ENCODE measurements around the gene CST9.
"Not testable (repeated sequence)": the region's sequence is repeated elsewhere in the genome, so short reads cannot be mapped to it uniquely, and the experiment has no call there.

The CST9 gene

GRCh38 chr20:23636908-23637281 lies 31.2 kb upstream of the CST9 start:
- DNase-seq, result no peak

DNA sequence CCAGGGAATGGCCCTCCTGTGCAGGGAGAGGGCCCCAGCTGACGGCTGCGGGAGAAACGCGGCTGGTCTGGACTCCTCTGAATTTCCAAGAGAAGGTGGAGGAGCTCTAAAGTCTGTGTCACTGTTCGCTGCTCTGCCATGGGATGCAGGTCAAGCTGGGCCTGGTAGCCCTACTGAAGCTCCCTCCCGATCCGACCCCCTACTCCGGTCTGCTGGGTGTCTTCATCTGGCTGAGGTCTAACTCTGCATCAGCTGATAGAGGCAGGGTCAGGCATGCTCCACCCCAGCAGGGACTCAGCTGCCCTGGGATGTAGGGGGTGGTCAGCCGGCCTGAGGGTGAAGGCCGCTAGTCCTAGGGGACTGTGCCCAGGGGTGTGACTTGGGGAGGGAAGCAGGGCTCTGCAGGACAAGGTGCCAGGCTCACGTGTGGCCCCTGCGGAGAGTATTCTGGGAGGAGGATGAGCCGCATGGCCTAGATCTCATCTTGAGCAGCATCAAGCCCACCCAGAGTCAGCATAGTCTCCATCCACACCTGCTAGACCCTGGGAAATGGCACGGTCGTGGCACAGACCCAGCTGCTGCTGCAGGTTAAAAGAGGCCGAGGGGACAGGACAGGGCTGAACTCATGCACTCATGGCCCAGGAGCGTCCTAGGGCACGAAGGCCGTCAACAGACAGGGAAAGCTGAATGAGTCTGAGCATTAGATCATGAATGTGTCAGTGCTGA lies 30.6 kb upstream of the CST9 start:
- DNase-seq, result no peak

DNA sequence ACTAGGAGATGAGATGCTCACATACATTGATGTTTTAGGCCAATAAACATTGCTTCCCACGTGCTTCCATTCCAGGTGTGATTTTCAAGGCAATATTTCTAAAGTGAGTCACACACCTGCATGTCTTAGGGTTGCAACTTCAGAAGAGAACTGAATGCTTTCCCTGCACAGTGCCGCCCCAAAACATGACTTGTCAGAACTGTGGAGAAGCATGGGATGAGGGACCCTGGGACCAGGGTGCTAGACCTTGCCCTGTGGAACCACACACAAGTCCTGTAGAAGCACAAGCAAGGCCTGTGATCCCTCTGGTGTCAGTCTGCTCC lies 30.0 kb upstream of the CST9 start:
- DNase-seq, result not testable (repeated sequence)

DNA sequence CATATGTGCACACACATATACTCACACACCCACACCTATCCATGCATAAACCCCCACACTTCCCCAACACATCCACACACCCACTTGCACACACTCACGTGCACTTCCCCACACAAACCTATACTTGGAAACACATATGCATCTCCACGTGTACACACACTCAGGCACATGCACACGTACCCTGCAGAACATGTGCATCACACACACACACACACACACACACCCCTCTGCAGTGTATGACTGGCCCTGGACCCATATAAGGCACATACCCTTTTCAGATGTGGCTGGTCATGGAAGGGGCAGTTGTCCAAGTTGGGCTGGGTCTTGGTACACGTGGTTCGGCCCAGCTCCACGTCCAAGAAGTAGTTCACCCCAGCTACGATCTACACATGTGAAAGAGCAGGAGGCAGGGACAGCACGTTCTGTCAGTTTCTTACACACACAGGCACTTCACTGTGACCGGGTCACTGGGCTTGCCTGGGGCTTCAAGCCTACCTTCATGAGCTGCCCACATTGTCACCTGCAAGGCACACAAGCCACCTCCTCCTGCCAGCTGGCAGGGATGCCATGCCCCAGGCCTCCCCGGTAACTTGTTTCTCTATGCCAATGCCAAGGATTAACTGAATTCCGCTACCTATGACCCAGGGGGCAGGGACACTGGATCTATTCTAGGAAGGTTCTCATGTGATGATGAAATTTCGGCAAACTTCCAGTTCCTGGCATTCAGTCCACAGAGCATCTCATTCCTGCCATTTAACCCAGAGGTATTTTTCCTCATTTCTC lies 29.5 kb upstream of the CST9 start:
- DNase-seq, result no peak

DNA sequence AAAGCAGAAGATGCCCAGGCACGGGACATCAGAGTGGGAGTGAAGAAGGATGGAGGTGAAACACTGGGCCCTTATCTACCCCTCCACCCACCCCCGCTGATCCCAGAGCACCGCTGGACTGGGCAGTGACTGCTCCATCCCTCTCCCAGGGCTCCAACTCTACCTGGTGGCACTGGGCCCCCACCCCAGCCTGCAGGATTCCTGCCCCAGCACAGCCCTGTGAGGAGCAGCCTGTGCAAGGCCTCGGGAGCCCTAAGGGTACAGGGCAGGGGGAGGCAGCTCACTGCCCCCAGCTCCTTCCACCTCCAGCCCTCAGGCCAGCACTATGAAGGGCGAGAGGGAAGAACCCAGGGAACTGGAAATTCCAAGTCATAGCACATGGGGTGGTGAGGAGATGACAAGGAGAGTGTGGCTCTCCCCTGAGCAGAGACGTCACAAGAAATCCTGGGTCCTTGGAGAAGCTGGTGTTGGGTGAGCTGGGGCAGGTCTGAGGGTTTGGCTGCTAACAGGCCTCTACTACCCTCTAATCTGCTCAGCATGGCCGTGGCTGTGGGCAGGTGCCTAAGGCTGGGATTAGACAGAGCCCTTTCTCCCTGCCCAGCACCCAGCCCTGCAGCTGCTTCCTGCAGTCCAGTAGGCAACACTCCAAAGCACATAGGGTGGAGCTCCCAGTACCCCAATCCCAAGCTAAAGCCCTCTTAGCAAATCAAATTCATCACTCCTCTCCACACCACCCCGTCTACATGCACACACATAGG lies 28.5 kb upstream of the CST9 start:
- no peak for DNase-seq

GRCh38 chr20:23632711-23633573 lies 27.2 kb upstream of the CST9 start:
- no peak for DNase-seq

DNA sequence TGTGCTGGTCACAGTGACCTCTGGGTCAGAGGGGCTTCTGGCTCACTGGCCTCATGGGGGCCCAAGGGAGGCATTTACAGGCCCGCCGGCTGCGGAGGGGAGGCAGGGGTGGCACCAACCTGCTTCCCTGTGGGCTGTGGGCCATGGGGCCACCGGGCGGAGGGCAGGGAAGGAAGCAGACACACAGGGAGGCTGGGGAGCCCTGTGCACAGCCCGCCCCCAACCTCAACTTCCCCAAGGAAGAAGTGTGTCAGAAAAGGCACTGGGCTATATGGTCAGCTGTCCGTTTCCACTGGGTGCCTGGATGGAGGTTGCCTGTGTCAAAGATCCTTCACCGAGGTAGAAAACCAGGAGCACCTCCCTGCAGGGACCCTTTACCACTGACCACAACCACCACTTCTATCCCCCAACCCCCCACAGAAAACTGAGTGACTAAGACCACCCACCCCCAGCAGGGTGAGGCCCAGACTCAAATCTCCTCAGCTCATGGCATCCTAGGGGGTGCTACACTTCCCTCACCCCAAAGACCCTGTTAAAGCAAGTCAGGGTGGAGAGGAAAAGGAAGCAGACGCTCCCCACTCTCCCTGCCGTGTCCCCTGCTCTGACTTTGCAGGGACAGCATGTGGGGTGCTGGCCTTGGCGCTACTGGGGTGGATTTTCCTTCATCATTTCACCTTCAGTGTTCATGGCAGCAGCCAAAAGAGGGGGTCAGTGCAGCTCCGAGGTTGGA lies 26.4 kb upstream of the CST9 start:
- DNase-seq, result no peak

DNA sequence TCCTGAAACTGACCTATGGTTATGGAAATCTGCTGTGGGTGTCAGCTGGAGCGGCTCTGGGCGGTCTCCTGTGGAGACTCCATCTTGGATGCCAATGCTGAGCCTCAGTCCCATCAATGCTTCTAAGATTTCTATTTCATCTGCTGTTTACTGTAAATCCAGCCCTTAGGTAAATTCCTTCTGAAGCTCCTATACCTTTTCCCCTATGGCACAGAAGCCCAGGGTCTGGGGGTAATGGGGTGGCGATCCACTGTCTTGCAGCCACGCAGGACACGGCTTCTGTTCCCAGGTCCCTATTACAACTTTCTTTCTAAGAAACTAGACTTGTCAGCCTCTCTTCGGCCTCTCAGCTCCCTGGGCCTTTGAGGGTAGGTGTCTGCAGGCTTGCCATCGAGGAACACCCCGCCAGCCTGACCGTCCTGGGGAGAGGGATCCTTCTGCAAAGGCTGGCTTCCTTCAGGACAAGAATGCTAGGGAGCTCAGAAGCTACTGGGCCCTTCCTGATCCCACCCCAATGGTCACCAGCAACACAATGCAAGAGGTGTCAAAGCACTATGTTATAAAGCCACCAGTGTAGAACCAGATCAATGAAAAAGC lies 25.6 kb upstream of the CST9 start:
- DNase-seq, result no peak

- no peak for DNase-seq
Measured at GRCh38 chr20:23630392-23630849, 24.7 kb upstream of the CST9 start.

DNA sequence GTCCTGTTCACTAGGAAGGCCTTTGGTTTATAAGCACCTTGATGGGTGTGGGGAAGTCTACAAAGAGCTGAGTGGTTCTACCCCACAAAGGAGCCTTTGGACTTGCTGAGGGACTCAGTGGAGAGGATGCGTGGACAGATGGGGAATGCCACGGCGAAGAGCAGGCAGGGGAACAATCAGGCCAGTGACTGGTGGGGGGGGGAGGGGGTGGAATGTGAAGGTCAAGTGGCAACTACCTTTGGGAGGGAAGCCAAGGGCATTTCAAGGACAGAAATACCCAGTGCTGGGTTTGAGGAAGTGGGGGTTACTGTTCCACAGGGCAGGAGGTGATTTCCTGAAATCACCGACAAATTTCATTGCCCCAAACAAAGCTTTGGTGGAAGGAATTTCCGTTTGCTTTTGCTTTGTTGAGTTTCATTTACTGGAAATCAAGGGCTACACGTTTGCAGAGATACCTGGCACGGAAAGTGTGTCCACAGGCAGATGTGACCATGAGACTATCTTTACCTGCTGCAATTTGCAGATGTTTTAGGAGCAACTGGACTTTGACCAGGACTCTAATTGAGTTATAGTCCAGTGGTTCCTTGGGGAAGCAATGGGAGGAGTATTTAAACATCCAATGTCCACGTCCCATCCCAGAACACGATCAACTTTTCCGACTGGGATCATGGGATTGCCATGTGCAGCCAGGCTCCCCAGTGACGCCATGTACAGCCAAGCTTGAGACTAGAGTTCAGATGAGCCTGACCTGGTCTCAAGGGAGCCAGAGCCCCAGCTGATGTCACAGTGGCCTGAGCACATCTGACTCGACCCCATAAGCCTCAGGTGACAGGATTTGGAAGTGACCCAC lies 24.1 kb upstream of the CST9 start:
- no peak for DNase-seq

DNA sequence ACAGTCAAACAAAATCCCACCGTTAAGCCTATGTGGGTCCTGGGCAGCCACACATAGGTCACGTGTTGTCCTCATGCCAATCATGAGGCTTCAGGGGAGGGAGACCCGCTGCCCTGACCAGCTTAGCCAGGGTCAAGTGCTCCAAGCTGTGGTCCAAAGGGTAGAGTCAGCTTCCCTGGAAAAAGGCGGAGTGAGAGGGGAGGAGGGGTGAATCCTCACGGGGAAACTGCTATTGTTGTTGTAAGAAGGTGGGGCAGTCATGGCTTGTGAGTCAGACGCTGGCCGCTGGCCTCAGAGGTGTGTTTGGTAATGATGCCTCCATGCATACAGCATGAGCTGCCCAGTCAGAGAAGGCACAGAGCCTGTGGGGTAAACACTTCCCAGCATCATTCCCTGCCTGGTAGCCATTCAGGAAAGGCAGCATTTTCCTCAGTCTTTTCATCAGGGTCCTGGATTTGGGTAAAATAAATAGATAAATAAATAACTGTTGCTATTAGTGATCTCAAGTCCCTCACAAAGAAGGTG lies 23.4 kb upstream of the CST9 start:
- no peak for DNase-seq

- no peak for DNase-seq
Measured at GRCh38 chr20:23628402-23629016, 22.8 kb upstream of the CST9 start.

GRCh38 chr20:23627501-23627900 lies 21.8 kb upstream of the CST9 start:
- no peak for DNase-seq

GRCh38 chr20:23626040-23626620 lies 20.4 kb upstream of the CST9 start:
- DNase-seq, result no peak

- no peak for DNase-seq
Measured at GRCh38 chr20:23625236-23625964, 19.7 kb upstream of the CST9 start.

GRCh38 chr20:23624324-23624691 lies 18.6 kb upstream of the CST9 start:
- no peak for DNase-seq

- DNase-seq, result no peak
Measured at GRCh38 chr20:23623666-23624323, 18.1 kb upstream of the CST9 start.

DNA sequence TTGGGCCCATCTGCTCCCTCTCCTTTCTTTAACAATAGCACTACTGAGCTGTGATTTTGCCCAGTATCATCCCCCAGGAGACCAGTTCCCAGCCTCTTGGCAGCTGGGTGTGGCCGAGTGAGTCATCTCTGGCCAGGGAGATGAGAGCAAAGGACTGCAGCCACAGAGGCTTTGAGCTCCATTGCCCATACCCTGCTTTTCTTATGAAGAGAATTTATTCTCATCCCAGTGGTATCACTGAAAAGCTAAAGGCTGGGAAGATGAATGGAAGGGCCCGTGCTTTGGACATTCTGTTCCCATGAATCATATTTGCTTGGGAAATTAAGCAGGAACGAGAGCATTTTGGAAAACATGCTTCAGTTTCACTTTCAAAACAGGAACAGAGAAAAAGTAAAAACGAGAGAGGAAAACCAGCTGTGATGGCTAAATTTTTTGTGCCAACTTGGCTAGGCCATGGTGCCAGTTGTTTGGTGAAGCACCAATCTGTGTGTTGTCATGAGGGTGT lies 17.2 kb upstream of the CST9 start:
- no peak for DNase-seq
